HepG2 (cell line): Measurements from ENCODE around the gene CATSPERD. TPM values are rescaled to one million over a fixed set of nuclear protein-coding genes. Genes with fewer than 3 reads are reported as not detected.

ENCODE experiments used
- ATAC-seq: fragments of 200-7000 bp; cut with Tn5 transposase; 3 replicates; pipeline ENCODE4 v1.9.1; 2020; ENCODE audit warnings: mild to moderate bottlenecking, moderate library complexity
- BruUV-seq: library from RNA; stranded (reverse); fragments of 400-500 nt; replicated peaks from 2 replicates; lab custom pipeline; 2021; lab: Mats Ljungman, UMichigan
- CTCF ChIA-PET: fragments of 300-600 bp; formaldehyde crosslinking; extraction: SDS; loops from one replicate; lab custom pipeline; 2021; ENCODE audit warnings: low total read pairs, inconsistent platforms, low intra/inter-chr PET ratio; lab: Yijun Ruan, JAX
- POLR2A ChIA-PET: fragments of 350-600 bp; sonication (Branson Sonifier 250); formaldehyde crosslinking; loops from one replicate; lab custom pipeline; 2020; ENCODE audit warnings: antibody characterized with exemption, inconsistent platforms; lab: Yijun Ruan, JAX
- DNase-seq: peaks from one replicate; pipeline ENCODE4 v3.0.0-alpha.2; 2015; ENCODE audit warnings: low spot score
- FAIRE-seq: peaks from 3 replicates; lab custom pipeline; 2011; peaks lifted over from hg19 to GRCh38; lab: Jason Lieb, UNC
- H2AFZ ChIP-seq: one replicate; pipeline ENCODE4 v1.6.1; 2011; ENCODE audit warnings: low read length, inconsistent platforms
- H3K27ac ChIP-seq: fragments of 300-600 bp; 3 replicates; pipeline ENCODE4 v1.8.0; 2011; ENCODE audit warnings: mixed run types, mild to moderate bottlenecking, mixed read lengths, low read length, inconsistent platforms; ENCODE audit not compliant: insufficient read depth; ENCODE audit errors: extremely low read length
- H3K27me3 ChIP-seq, 2 experiments: fragments of 200-600 bp in 1 of 2; 2 replicates in 1 of 2; 3 replicates in 1 of 2; pipeline versions ENCODE4 v1.6.0 to v1.8.0; 2011; ENCODE audit warnings: low read length in 2 of 2, mild to moderate bottlenecking in 2 of 2, moderate library complexity in 2 of 2, inconsistent platforms in 1 of 2; ENCODE audit not compliant: insufficient read depth in 2 of 2, control insufficient read depth in 1 of 2
- H3K36me3 ChIP-seq, 2 experiments: fragments of 200-600 bp in 1 of 2; replicated peaks in 1 of 2; 2 replicates in 1 of 2; 3 replicates in 1 of 2; pipeline versions ENCODE4 v1.5.1 to v1.8.0; 2011; ENCODE audit warnings: low read length in 2 of 2, inconsistent platforms in 1 of 2; ENCODE audit not compliant: insufficient read depth in 2 of 2, control insufficient read depth in 1 of 2
- H3K4me1 ChIP-seq: 2 replicates; pipeline ENCODE4 v1.5.1; 2012; ENCODE audit warnings: low read length, inconsistent platforms; ENCODE audit not compliant: insufficient read depth
- H3K4me2 ChIP-seq: 2 replicates; pipeline ENCODE4 v1.6.0; 2011; ENCODE audit warnings: low read depth, low read length, inconsistent platforms
- H3K4me3 ChIP-seq, 3 experiments: fragments of 200-600 bp in 1 of 3; sonication (generic), shearing (Covaris generic) in 1 of 3; replicated peaks in 1 of 3; 2 replicates each; pipeline ENCODE4 v1.5.1; 2011 to 2016; ENCODE audit warnings: low read length in 3 of 3, inconsistent platforms in 2 of 3, low read depth in 2 of 3, mild to moderate bottlenecking in 2 of 3, control low read depth in 1 of 3, mixed read lengths in 1 of 3; ENCODE audit not compliant: insufficient read depth in 1 of 3
- H3K79me2 ChIP-seq: one replicate; pipeline ENCODE4 v1.6.1; 2011; ENCODE audit warnings: low read length, inconsistent platforms; ENCODE audit not compliant: insufficient read depth
- H3K9ac ChIP-seq: 2 replicates; pipeline ENCODE4 v1.6.0; 2011; ENCODE audit warnings: mild to moderate bottlenecking, low read depth, low read length, inconsistent platforms; ENCODE audit not compliant: insufficient read depth
- H3K9me3 ChIP-seq: 2 replicates; pipeline ENCODE4 v1.5.1; 2012; ENCODE audit warnings: mild to moderate bottlenecking, low read length
- H4K20me1 ChIP-seq: 2 replicates; pipeline ENCODE4 v1.6.0; 2011; ENCODE audit warnings: inconsistent platforms, mild to moderate bottlenecking, low read length, moderate library complexity; ENCODE audit not compliant: insufficient read depth
- E2F2 ChIP-seq: sonication (generic); formaldehyde crosslinking; IDR thresholded peaks from 2 replicates; pipeline ENCODE4 v1.4.0; 2020; ENCODE audit warnings: missing genetic modification reagents, borderline replicate concordance
- EZH2 ChIP-seq: conservative IDR thresholded peaks from 2 replicates; pipeline ENCODE4 v1.6.1; 2012; ENCODE audit warnings: mild to moderate bottlenecking, low read depth, low read length, moderate library complexity
- POLR2A ChIP-seq, 2 experiments: IDR thresholded peaks; 2 replicates each; pipeline ENCODE4 v1.6.1; 2011; ENCODE audit warnings: low read depth in 2 of 2, low read length in 2 of 2, mild to moderate bottlenecking in 1 of 2, moderate library complexity in 1 of 2; ENCODE audit not compliant: insufficient read depth in 1 of 2
- POLR2G ChIP-seq: fragments of 200-400 bp; formaldehyde crosslinking; IDR thresholded peaks from 2 replicates; pipeline ENCODE4 v1.6.1; 2018; ENCODE audit warnings: mild to moderate bottlenecking, low read depth, low read length, moderate library complexity
- SPEN ChIP-seq: sonication (generic); formaldehyde crosslinking; IDR thresholded peaks from 2 replicates; pipeline ENCODE4 v1.5.1; 2020; ENCODE audit warnings: low read depth, mild to moderate bottlenecking, missing genetic modification reagents
- TBL1XR1 ChIP-seq: fragments of 150-350 bp; IDR thresholded peaks from 2 replicates; pipeline ENCODE4 v1.6.1; 2014; ENCODE audit warnings: borderline replicate concordance, low read length; ENCODE audit not compliant: partially characterized antibody
- ZNF264 ChIP-seq: sonication (generic); formaldehyde crosslinking; IDR thresholded peaks from 2 replicates; pipeline ENCODE4 v1.4.0; 2020; ENCODE audit warnings: missing genetic modification reagents
- WGBS: methylation state at CpG from one replicate; pipeline ENCODE4 v1.1.6; 2017; ENCODE audit warnings: low lambda C conversion rate; 5-methylcytosine and 5-hydroxymethylcytosine counted together
- in situ Hi-C: cut with HindIII; loops from 2 replicates; pipeline ENCODE4 v1.10.0; 2017; ENCODE audit warnings: low pct_unique_long_range_greater_than_20kb; ENCODE audit not compliant: extremely low pct_ligation_motif_present
- intact Hi-C: fragments of 100-400 bp; cut with micrococcal nuclease; formaldehyde crosslinking; loops from one replicate; pipeline ENCODE4 v1.10.0; 2022; ENCODE audit not compliant: unreplicated experiment
- polyA plus RNA-seq, 8 experiments: library from polyadenylated mRNA; depleted of rRNA in 3 of 8; stranded (reverse) in 7 of 8; unstranded in 1 of 8; fragments of >200 nt; fragmentation: Illumina TruSeq in 4 of 8; extraction: Trizol in 4 of 8; gene quantifications; 2 replicates each; pipeline versions ENCODE4 v1.2.1 to v1.2.3, GENCODE V29; 2011 to 2016; ENCODE audit warnings: low read depth in 4 of 8, missing spikeins in 1 of 8, mixed read lengths in 1 of 8; ENCODE audit not compliant: insufficient read depth in 1 of 8
- total RNA-seq, 5 experiments: library from RNA; depleted of rRNA; stranded (reverse); fragments of >200 nt; fragmentation: Illumina TruSeq; extraction: Trizol; gene quantifications; 2 replicates each; pipeline ENCODE4 v1.2.3, GENCODE V29; 2016; ENCODE audit warnings: low read depth in 1 of 5

The CATSPERD gene
- total and polyA plus RNA-seq, 2 of the 13 experiments (the other 11 are each of a cell fraction or from before 2014, with no cell fraction given) = 0.04 TPM; not detected in 1

DNA sequence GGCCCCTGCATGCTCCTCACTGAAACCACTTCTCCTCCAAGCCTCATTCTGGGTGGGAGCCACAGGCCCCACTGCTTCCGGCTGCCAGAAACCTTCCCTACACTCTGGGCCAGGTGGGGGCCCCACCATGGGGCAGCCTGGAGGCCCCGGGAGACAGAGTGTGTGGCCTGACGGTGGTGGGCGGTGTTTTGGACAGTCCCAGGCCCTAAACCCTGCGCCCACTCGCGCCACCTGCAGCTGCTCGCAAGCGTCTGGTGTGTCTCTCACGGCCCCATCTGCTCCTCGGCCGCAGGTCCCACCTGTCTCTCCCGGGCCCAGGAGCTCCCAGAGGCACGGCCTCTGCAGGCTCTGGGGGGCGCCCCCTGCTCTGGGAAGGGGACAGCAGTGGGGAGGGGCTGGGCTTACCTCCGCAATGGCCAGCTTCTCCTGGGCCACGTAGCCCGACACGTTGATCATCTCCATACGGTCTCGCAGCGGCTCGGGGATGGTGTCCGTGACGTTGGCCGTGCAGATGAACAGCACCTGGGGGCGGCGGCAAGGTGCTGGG lies 24.7 kb upstream of the CATSPERD start:
- BruUV-seq = no TSS peak
- DNase-seq (no peak), ATAC-seq (no peak)
- WGBS = 94% methylated on average over 9 of the region's 28 CpGs
- Histone ChIP-seq H3K4me3 (no peak overlapping the region), H2AFZ (no peak overlapping the region), H4K20me1 (peaks cover 36% of the 10 kb centered on the region), H3K9me3 (no peaks in the 10 kb centered on the region), H3K36me3 (peaks cover 36 to 79% of the 10 kb centered on the region in 2 experiments), H3K27me3 (no peaks in the 10 kb centered on the region; a peak in 1 of 5 replicates), H3K4me1 (peaks cover 14% of the 10 kb centered on the region; the same call in 1 of the 2 replicates), H3K9ac (no peak overlapping the region), H3K79me2 (peaks cover 29% of the 10 kb centered on the region), H3K27ac (no peak overlapping the region)
- ChIA-PET POLR2A (interaction anchor here (1.2 to 1.4 kb wide), 2 partner anchors 23 to 25 kb away, joined by 4 to 9 read pairs; partner anchors contain the start of genes CATSPERD and LONP1), CTCF (no interaction called here)
- in situ Hi-C loops = no loop called here
- TF ChIP-seq POLR2G (peak; percentile 3; the same call in 1 of the 2 replicates), ZNF264 (no peak), POLR2A (IDR thresholded peaks at IDR 0.05; ENCODE audit: insufficient read depth in 1 of 2, low read depth in 2 of 2, low read length in 2 of 2) (peak in 1 of 2 experiments; percentile 23; a peak in 1 of 4 replicates), TBL1XR1 (no peak), E2F2 (CRISPR knock-in tag) (no peak), EZH2 (no peak), SPEN (CRISPR knock-in tag) (no peak)
- TF ChIP-seq, all 625 proteins: peak for 2
- H3K4me2 ChIP-seq = no peak overlapping the region
- intact Hi-C loops = no loop called here
- FAIRE-seq = no peak
